ENCODE data around the gene MAST4. TPM values are rescaled to one million over a fixed set of nuclear protein-coding genes. Genes with fewer than 3 reads are reported as not detected.

MAST4 gene
- 10.1 TPM for polyA plus RNA-seq (2013, experiment 1 of 2; ENCODE audit: insufficient read length)
- 9.8 TPM for polyA plus RNA-seq (2013, experiment 2 of 2; ENCODE audit: insufficient read length)

GRCh38 chr5:66595756-66596635 is at the start of gene MAST4:
Gene MAST4 (plus strand): TSS chr5:66596393. CDS start chr5:66596656, 263 bp downstream.
- DNase-seq: peak; percentile 87

- DNase-seq: no peak
Observed at GRCh38 chr5:66546541-66546940, 49.7 kb upstream of the MAST4 start.

- no peak for DNase-seq
Observed at GRCh38 chr5:66551338-66551737, 44.9 kb upstream of the MAST4 start.

GRCh38 chr5:66551945-66552344 is 44.2 kb upstream of the MAST4 start:
- no peak for DNase-seq

GRCh38 chr5:66553368-66553912 is 42.8 kb upstream of the MAST4 start:
- no peak for DNase-seq

GRCh38 chr5:66553916-66554575 is 42.1 kb upstream of the MAST4 start:
- DNase-seq: peak; percentile 23

- DNase-seq: no peak
Observed at GRCh38 chr5:66554884-66555283, 41.3 kb upstream of the MAST4 start.

GRCh38 chr5:66558560-66558959 is 37.6 kb upstream of the MAST4 start:
- no peak for DNase-seq

GRCh38 chr5:66560371-66560770 is 35.8 kb upstream of the MAST4 start:
- no peak for DNase-seq

GRCh38 chr5:66561256-66561990 is 34.8 kb upstream of the MAST4 start:
- DNase-seq: no peak

- no peak for DNase-seq
Observed at GRCh38 chr5:66565878-66566277, 30.3 kb upstream of the MAST4 start.

GRCh38 chr5:66567474-66567873 is 28.7 kb upstream of the MAST4 start:
- no peak for DNase-seq

GRCh38 chr5:66570201-66570600 is 26.0 kb upstream of the MAST4 start:
- DNase-seq: no peak

GRCh38 chr5:66573733-66574132 is 22.5 kb upstream of the MAST4 start:
- no peak for DNase-seq

GRCh38 chr5:66582499-66583165 is 13.6 kb upstream of the MAST4 start:
- DNase-seq: peak; percentile 81

- DNase-seq: peak; percentile 40
Observed at GRCh38 chr5:66585291-66585690, 10.9 kb upstream of the MAST4 start.

GRCh38 chr5:66587771-66588170 is 8.4 kb upstream of the MAST4 start:
- DNase-seq: no peak

- DNase-seq: peak; percentile 23
Observed at GRCh38 chr5:66596636-66597182, 516 bp downstream of the MAST4 start.

- peak; percentile 12 for DNase-seq
Observed at GRCh38 chr5:66597183-66597757, 1.1 kb downstream of the MAST4 start.

- DNase-seq: peak; percentile 39
Observed at GRCh38 chr5:66602621-66603020, 6.4 kb downstream of the MAST4 start.

GRCh38 chr5:66603164-66603563 is 7.0 kb downstream of the MAST4 start:
- DNase-seq: no peak

All from fibroblast of skin of abdomen (primary cell).